ENCODE measurements around the gene PLCB1.
"Not testable (repeated sequence)": the region's sequence is repeated elsewhere in the genome, so short reads cannot be mapped to it uniquely, and the experiment has no call there.

The PLCB1 gene

GRCh38 chr20:8454137-8454712, 322.2 kb downstream of the PLCB1 start:
- DNase-seq, result no peak

DNA sequence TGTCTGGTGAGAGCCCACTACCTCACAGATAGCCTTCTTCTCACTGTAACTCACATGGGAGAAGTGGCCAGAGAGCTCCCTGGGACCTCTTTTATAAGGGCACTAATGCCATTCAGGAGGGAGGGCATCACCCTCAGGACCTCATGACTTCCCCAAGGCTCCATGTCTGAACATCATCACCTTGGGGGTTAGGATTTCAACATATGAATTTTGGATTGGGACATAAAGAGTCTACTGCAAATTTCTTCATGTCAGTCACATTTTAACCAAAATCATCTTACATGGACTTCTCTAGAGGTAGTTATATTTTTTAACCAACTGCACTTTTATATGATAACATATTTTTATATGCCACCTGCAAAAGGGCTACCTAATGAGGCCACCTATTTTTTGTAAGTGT, 324.7 kb downstream of the PLCB1 start:
- DNase-seq, result no peak

DNA sequence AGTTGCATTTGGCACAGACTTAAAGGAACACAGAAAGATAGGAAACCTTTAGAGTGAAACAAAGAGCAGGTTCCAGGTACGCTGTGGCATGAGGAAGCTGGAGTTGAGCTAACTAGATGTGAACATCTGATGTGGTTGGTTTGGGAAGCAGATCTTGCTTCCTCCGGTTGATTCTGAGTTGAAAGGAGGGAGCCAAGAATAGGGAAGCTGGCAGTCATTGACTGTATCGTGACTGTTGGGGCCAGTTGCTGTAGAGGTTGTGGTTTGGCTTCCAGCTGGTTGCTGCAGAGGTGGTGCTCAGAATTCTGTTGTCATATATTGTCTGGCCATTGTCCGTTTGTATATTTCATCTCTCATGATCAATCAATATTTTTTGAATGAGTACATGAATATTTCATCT, 325.9 kb downstream of the PLCB1 start:
- DNase-seq, result no peak

- DNase-seq, result no peak
These were observed 329.1 kb downstream of the PLCB1 start for GRCh38 chr20:8461186-8461585.

GRCh38 chr20:8464368-8464767, 332.3 kb downstream of the PLCB1 start:
- no peak for DNase-seq

DNA sequence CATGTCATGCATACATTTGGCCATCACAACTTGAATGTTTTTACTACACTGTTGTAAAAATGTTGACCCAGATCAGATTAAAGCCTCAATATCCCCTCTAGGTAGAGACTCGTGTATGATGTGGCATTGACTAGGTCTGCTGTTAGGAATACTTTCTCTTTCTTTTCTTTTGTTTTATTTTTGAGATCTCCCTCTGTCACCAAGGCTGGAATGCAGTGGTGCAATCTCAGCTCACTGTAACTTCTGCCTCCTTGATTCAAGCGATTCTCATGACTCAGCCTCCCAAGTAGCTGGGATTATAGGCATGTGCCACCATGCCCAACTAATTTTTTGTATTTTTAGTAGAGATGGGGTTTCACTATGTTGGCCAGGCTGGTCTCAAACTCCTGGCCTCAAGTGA, 334.7 kb downstream of the PLCB1 start:
- DNase-seq, result not testable (repeated sequence)

- DNase-seq, result no peak
These were observed 338.1 kb downstream of the PLCB1 start for GRCh38 chr20:8470156-8470555.

GRCh38 chr20:8471465-8471864, 339.4 kb downstream of the PLCB1 start:
- no peak for DNase-seq

DNA sequence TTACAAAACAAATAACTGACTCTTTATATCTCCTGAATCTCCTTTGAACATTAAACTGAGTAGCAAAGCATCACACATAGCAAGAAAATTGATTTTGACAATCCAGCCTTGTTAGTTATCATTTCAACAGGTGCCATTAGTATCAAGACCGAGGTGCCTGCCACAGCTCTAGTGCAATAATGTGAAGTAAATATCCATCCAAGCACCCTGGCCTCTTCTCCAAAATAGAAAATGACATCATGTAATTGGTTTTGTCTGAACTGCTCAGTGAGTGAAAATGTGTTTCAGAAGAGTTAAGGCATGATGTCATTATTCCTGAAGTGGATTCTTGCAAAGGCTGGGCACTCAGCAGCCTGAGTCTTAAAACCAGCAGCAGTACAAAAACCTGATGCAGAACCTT, 341.4 kb downstream of the PLCB1 start:
- DNase-seq, result no peak

DNA sequence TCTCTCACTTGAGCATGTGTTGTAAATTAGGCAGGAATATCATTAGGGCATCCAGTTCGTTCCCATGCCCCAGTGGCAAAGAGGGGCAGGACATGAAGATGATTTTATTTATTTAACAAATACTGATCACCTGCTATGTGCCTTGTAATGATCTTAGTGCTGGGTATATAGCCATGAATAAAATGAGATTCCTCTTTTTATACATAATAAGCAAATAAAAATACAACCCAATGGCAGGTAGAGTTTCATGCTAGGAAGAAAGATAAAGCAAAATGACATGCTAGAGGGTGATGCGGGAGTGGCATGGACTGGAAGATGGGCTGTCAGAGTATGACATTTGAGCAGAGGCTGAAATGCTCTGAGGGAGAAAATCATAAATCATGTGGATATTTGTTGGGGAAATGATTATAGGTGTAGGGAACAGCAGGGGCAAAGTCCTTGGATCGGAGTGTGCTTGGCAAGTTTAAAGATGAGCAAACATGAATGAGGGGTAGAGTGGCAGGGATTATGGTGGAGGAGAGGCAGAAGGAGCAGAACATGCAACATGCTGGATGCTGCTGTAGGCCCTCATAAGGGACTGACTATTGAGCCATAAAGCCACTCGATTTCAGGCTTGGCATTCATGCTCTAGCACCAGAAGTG, 342.1 kb downstream of the PLCB1 start:
- no peak for DNase-seq

GRCh38 chr20:8476021-8476420, 344.0 kb downstream of the PLCB1 start:
- DNase-seq, result no peak

- no peak for DNase-seq
These were observed 348.5 kb downstream of the PLCB1 start for GRCh38 chr20:8480597-8480996.

DNA sequence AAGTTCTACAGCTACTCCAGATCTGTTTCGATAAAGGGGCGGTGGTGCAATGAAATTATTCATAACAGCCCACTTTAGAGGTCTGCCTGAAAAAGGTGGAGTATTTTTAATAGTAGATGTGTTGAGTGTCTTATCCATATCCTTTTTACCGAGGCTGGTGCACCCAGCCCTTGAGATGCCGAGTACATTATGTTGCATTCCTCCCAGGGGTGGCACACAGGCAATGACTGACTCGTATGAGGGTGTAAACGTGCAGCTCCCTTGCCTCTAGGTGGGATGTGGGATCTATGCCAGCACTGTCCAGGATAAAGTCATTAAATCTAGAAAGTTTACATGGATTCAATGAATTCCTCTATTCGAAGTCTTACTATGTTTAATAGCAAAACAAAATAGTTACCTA, 355.6 kb downstream of the PLCB1 start:
- no peak for DNase-seq

- no peak for DNase-seq
These were observed 357.2 kb downstream of the PLCB1 start for GRCh38 chr20:8489094-8489883.

DNA sequence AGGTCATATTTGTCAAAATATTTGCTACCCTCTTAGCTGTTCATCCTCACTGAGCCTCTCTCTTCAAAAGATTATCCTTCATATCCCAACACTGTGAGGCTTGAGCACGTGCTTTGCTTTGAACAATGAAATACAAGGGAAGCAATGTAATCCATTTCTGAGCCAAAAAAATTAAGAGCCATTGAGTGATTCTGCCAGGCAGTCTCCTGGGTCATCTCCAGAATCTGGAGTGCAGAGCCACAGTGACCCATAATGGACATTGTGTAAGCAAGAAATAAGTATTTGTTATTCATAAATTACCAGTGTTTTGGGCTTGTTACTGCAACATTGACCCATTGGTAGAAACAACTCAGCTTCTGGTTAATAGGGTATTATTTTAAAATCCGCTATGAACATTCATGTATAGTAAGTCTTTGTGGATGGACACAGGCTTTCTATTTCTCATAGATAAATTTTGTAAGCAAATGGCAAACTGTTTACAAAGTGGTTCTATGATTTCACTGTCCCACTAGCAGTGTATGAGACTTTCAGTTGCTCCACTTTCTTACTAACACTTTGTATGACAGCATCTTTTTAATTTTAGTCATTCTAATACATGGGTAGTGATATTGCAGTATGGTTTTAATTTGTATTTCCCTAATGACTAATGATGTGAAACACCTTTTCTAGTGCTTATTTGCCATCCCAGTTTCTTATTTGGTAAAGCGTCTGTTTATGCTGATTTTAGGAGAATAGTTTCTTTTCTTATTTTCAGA, 358.2 kb downstream of the PLCB1 start:
- no peak for DNase-seq

DNA sequence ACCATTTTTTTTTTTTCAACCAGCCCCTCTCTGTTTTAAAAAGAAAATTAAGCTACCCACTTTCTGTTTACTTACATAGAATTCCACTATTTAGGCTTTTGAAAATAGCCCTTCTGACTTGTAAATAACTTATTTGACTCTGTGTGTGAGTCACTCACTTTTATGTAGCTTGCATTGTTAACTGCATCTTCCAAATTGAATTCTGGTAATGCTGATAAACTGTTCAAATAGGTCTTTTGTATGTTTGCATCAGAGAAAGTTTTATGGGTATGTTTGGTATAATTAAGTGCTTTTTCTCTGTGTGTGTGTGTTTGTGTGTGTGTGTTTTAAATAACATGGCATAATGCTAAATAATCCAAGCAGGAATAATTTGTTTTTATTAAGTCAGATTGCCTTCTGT, 360.1 kb downstream of the PLCB1 start:
- no peak for DNase-seq

GRCh38 chr20:8498571-8498970, 366.5 kb downstream of the PLCB1 start:
- DNase-seq, result no peak

DNA sequence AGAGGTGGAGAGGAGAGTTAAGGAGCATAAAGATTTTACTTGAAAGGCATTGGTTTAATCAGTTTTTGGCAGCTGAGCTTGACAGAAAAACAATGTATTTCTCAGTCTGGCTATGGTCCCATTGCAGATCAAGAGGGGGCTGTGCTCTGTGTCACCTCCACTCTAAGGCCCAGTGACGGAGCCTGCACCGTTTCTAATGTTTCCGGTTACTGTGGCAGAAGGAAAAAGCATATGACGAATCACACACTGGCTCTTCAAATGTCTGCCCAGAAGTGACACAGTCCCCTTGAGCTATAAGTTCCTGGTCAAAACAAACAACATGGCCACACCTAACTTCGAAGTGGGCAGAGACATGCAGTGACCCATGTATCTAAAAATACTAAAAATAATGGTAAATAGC, 372.0 kb downstream of the PLCB1 start:
- no peak for DNase-seq

DNA sequence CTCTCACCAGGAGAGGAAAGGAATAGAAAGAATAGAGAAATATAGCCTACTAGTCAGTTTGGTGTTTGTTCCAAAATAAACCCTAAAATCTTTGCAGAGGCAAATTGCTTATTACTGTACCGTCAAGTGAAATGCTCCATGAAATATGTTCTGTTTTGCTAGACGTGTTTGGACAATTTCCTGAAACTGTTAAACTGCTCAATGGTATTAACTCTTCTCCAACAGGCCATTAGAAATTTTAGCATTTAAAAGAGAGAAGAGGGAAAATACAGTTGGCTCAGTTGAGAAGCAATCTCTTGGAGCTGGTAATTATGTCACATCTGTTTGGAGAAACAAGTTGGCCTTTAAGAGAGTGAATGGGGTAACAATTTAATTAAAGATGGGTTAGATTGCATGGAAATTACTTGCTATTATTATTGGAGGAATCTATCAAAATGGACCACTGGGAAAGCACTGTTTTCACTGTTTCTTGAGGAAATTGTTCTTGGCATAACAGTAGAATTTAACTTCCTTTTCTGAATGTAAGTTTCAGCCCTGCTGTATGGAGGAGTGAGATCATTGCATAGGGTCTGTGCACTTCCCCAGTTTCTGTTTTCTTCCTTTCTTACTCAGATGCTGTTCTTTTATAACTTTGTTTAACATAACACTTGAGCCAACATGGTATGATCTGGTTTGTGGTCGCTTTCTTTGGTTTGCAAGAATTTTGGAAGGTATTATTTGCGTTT, 373.6 kb downstream of the PLCB1 start:
- DNase-seq, result no peak

DNA sequence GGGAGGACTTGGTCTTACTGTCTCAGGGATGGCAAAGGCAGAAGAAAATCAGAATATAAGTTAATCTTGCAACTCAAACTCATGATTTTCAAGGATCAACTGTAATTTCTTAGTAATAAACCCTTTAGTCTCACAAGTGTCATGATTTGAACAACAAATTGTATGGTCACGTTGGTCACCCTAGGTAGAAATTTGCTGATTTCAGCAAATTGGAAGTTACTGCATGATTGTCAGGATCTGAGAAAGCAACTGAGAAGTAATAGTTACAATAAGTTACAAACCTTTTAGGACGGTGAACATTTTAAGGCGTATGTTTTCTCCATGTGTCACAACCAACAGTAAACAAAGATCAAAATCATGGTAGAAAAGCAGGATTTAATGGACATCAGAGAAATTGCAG, 375.2 kb downstream of the PLCB1 start:
- no peak for DNase-seq

DNA sequence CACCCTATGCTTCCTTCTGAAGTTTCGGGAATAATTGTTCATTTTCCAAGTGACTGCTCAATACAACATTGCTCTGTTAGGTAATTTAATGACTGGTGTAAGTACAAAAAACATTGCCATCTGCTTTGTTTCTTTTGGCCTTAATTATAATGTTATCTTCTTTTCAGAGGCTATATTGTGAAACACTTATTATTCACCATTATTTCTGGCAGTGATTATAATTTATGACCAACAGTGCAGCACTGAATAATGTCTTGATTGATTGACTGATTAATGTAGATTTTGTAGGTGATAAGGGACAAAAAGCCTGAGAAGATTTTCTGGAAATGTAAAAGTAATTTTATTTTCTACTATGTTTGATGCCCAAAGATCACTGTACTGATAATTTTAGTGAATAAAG, 377.7 kb downstream of the PLCB1 start:
- no peak for DNase-seq

GRCh38 chr20:8510808-8511207, 378.7 kb downstream of the PLCB1 start:
- DNase-seq, result no peak

DNA sequence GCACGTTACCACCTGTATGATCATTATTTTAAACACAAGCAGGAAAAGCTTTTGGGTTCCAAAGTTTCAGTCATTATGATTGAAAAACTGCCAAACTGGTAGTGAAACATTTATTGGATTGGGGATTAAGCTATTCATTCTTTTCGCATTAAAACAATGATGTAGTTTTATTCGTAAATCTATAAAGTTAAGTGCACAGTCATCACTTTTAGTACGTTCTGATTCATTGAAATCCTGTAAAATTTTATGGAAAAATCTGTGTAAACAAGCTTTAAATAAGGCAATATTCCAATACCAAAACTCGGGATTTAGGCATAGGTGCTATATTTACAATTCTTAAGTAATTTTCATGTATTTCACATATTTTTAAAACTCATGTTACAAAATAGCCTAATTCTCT, 379.9 kb downstream of the PLCB1 start:
- no peak for DNase-seq
